ENCODE results near the gene FDX2. TPM values are rescaled to one million over a fixed set of nuclear protein-coding genes. Genes with fewer than 3 reads are reported as not detected.

The FDX2 gene
- polyA plus RNA-seq, 4 donors, result 12.7 to 25.3 (median 15.8) TPM

Other genes starting within 250 kb of the FDX2 start
- 10 to 100 TPM; 23.0 to 34.7 (median 25.2) TPM for gene SHFL, start 229.7 kb downstream of the FDX2 start, polyA plus RNA-seq (ENCODE audit: insufficient read length in 4 of 4)
- 1 to 10 TPM in 3 of 4 donors, under 1 TPM in 1; 0.66 to 3.0 (median 2.4) TPM for gene ANGPTL6, start 213.3 kb downstream of the FDX2 start, polyA plus RNA-seq (ENCODE audit: insufficient read length in 4 of 4)
- gene PPAN, start 209.7 kb downstream of the FDX2 start, polyA plus RNA-seq (ENCODE audit: insufficient read length in 4 of 4), result 10 to 100 TPM; 20.6 to 39.8 (median 25.9) TPM
- 10 to 100 TPM in 1 of 4 donors, 1 to 10 TPM in 3; 6.6 to 17.4 (median 8.7) TPM for gene P2RY11, start 204.3 kb downstream of the FDX2 start, polyA plus RNA-seq (ENCODE audit: insufficient read length in 4 of 4)
- gene EIF3G, start 196.1 kb downstream of the FDX2 start, polyA plus RNA-seq (ENCODE audit: insufficient read length in 4 of 4), result 100 to 1,000 TPM; 152 to 226 (median 197) TPM
- 100 to 1,000 TPM in 3 of 4 donors, 10 to 100 TPM in 1; 82.1 to 134 (median 119) TPM for gene DNMT1, start 121.1 kb downstream of the FDX2 start, polyA plus RNA-seq (ENCODE audit: insufficient read length in 4 of 4)
- 10 to 100 TPM; 11.6 to 15.1 (median 12.9) TPM for gene S1PR2, start 84.7 kb downstream of the FDX2 start, polyA plus RNA-seq (ENCODE audit: insufficient read length in 4 of 4)
- gene MRPL4, start 63.8 kb downstream of the FDX2 start, polyA plus RNA-seq (ENCODE audit: insufficient read length in 4 of 4), result 10 to 100 TPM; 30.1 to 54.0 (median 34.2) TPM
- 10 to 100 TPM in 1 of 4 donors, 1 to 10 TPM in 3; 5.8 to 10.3 (median 7.3) TPM for gene ICAM1, start 44.9 kb downstream of the FDX2 start, polyA plus RNA-seq (ENCODE audit: insufficient read length in 4 of 4)
- 1 to 10 TPM in 1 of 4 donors, under 1 TPM in 3; 0.36 to 1.5 (median 0.45) TPM for gene ICAM4, start 29.1 kb downstream of the FDX2 start, polyA plus RNA-seq (ENCODE audit: insufficient read length in 4 of 4)
- gene ICAM5, start 26.1 kb downstream of the FDX2 start, polyA plus RNA-seq (ENCODE audit: insufficient read length in 4 of 4), result under 1 TPM; 0.15 to 0.24 (median 0.22) TPM
- gene ZGLP1, start 6.2 kb downstream of the FDX2 start, polyA plus RNA-seq (ENCODE audit: insufficient read length in 4 of 4), result 10 to 100 TPM in 1 of 4 donors, 1 to 10 TPM in 3; 4.4 to 10.6 (median 5.3) TPM
- gene RAVER1, start 17.5 kb upstream of the FDX2 start, polyA plus RNA-seq (ENCODE audit: insufficient read length in 4 of 4), result 10 to 100 TPM; 24.0 to 40.5 (median 26.5) TPM
- 1 to 10 TPM; 6.6 to 9.4 (median 9.0) TPM for gene ICAM3, start 23.6 kb upstream of the FDX2 start, polyA plus RNA-seq (ENCODE audit: insufficient read length in 4 of 4)
- 100 to 1,000 TPM; 102 to 170 (median 113) TPM for gene TYK2, start 64.6 kb upstream of the FDX2 start, polyA plus RNA-seq (ENCODE audit: insufficient read length in 4 of 4)
- gene CDC37, start 87.5 kb upstream of the FDX2 start, polyA plus RNA-seq (ENCODE audit: insufficient read length in 4 of 4), result 100 to 1,000 TPM; 106 to 172 (median 139) TPM
- gene PDE4A, start 104.5 kb upstream of the FDX2 start, polyA plus RNA-seq (ENCODE audit: insufficient read length in 4 of 4), result 1 to 10 TPM; 2.1 to 4.2 (median 2.8) TPM
- 10 to 100 TPM; 71.2 to 77.2 (median 74.1) TPM for gene KEAP1, start 187.3 kb upstream of the FDX2 start, polyA plus RNA-seq (ENCODE audit: insufficient read length in 4 of 4)
- 1 to 10 TPM; 1.5 to 1.9 (median 1.6) TPM for gene S1PR5, start 201.4 kb upstream of the FDX2 start, polyA plus RNA-seq (ENCODE audit: insufficient read length in 4 of 4)
- gene ATG4D, start 227.9 kb upstream of the FDX2 start, polyA plus RNA-seq (ENCODE audit: insufficient read length in 4 of 4), result 10 to 100 TPM; 17.1 to 37.0 (median 27.8) TPM
- gene KRI1, start 250.0 kb upstream of the FDX2 start, polyA plus RNA-seq (ENCODE audit: insufficient read length in 4 of 4), result 10 to 100 TPM; 26.1 to 39.2 (median 33.6) TPM